GM18951 (cell line): Measurements from ENCODE around the gene PPP1R9A.

Experiments used
- POLR2A ChIP-seq: IDR thresholded peaks from 4 replicates; pipeline ENCODE4 v1.6.1; 2011; ENCODE audit warnings: mild to moderate bottlenecking; ENCODE audit not compliant: insufficient read length, insufficient read depth; ENCODE audit errors: extremely low read depth
- in situ Hi-C: fragments of 300-500 bp; cut with MboI; formaldehyde crosslinking; loops from one replicate; pipeline ENCODE4 v1.12.0; 2022; ENCODE audit warnings: low sequenced_read_pairs, mixed read lengths, inconsistent platforms; ENCODE audit not compliant: unreplicated experiment

PPP1R9A gene

DNA sequence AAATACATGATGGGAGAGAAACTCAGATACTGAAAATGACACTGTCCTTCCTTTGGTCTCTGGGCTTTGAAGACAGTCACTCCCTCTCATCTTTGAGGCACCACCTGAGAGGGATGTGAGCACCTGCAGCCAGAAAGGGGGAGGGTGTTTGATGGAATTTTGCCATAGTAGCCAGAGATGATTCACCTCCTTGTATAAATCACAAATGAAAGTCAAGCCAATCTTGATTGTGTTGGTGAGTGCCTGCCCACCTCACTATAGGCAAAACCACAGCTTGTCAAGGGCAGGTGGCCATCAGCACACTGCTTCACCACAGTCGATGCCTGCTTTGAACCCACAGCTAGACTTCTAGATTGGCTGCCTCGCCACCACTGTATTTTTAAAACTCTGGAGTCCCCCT lies 368.7 kb downstream of the PPP1R9A start:
- TF ChIP-seq POLR2A: no peak
- in situ Hi-C loops: no loop called here

DNA sequence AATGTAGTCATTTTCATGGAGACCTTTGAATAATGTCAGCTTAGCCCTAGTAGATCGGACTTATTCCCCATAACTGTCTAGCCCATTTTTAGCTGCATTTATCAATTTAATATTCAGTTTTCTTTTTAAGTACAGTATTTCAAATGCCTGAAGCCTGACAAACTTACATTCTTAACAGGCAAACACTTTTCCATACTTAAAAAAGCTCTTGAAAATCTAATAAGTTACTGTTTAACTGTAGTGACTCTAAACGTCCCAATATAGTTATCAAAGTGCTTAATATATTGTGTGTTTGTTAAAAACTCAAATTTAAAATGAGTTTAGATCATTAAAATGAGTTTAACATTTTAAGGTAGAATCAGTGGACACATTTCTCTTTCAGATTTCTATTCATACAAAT lies 372.0 kb downstream of the PPP1R9A start:
- no peak for TF ChIP-seq POLR2A
- in situ Hi-C loops: no loop called here

DNA sequence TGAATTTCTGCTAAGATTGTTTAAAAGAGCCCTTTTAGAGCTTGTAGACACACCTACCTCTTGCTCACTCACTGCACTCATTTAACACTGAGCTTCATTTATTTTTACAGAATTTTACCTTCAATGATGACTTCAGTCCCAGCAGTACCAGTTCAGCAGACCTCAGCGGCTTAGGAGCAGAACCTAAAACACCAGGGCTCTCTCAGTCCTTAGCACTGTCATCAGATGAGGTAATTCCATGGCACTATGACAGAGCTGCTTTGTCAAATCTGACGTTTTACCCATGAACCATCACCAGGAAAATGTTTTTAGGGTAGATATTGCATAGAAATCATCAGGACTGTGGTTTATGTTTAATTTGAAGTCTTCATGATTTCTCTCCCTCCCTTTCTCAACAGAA lies 378.7 kb downstream of the PPP1R9A start:
- in situ Hi-C loops: no loop called here
- TF ChIP-seq POLR2A: no peak

DNA sequence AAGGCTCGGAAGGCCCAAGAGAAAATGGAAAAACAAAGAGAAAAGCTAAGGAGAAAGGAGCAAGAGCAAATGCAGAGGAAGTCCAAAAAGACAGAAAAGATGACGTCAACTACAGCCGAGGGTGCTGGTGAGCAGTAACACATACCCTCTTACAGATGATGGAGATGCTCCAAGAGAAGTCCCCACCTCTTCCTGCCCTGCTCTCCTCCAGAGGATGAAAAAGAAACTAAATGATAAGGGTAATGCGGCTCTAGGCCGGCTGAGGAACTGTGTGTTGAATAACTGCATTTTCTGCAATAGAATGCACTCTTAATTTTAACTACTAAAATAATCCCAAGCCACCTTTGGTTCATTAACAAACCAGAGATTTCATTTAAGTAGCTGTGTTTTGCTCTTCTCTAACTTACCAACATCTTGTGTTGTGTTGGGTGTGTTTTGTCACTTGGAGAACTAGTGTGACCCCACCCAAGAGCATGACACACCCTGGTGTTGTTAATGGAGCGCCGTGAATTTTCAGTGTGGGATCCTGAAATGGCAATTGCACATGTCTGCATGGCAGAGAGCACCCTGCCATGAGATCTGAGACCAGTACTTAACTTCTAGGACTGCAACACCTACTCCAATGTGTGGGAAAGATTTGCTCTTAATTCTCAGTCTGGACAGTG lies 382.9 kb downstream of the PPP1R9A start:
- no peak for TF ChIP-seq POLR2A

DNA sequence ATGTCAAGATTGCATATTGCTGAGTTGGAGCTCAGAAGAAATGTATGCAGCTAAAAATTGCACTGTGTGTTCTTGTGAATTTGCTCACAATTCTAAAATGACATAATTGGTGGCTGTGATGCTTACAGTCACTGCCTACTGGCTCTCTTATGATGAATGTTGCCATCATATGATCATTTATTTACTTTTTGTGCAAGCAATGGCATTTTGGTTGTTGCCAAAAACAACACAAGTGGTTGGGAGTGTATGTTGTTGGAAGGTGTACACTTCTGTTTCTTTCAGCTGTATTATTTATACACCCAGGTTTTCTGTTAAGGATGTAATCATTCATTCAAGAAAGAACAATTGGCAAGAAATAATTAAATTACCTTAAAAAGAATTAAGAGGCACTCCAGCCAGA lies 388.0 kb downstream of the PPP1R9A start:
- no peak for TF ChIP-seq POLR2A
- in situ Hi-C loops: no loop called here

More for the DNA sequence above, 382.9 kb downstream of the PPP1R9A start:
- in situ Hi-C loops: no loop called here

DNA sequence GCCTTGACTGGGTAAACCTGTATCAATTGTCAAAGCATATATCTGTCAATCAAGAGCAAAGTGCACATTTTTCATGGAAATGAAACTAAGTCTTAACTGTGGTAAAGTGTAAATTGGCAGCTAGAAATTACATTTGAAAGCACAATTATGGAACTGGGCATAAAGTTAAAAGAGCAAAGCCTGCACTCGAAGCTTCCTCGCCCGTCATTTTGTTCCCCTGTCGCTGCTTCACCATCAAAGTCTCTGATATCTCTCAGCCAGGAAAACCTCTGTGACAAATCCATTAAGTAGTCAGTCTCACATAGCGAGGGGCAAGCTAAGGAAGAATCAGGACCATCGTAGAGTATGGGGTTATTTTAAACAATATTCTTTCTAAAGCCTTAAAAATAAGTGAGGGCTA lies 389.1 kb downstream of the PPP1R9A start:
- in situ Hi-C loops: no loop called here
- TF ChIP-seq POLR2A: no peak

DNA sequence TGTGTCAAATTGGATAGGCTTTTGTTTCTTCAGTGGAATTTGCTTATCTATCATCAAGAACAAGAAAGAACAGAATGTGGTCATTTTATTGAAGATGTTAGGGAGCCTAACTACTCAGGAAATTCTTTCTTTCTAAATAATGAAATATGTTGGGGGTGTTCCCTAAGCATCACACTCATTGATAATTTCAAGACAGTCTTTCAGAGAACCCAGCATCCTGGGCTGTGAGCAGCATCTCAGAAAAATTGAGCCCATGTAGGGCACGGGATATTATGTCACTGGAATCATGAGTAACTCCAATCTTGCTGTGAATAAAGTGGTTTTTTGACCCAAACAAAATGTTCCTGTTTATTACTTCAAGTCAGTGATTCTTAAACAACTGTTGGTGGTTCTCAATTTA lies 389.6 kb downstream of the PPP1R9A start:
- no peak for TF ChIP-seq POLR2A
- in situ Hi-C loops: no loop called here

DNA sequence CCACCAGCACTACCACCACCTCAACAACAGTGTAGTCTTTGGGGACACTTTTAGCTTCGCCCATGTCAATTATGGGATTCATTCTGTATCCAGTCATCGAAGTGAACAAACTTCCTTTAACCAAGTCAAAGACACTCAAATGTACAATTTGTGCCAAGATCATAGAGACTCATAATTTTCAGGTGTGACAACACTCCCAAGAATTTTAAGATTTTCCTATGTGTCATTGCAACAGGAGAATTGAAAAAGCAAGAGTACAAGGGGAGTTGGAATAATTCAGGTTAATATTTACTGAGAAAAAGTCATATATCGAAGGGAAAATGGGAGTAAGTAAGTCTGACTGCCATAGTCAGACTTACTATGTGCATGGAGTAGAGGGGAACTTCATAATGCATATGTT lies 390.7 kb downstream of the PPP1R9A start:
- no peak for TF ChIP-seq POLR2A
- in situ Hi-C loops: no loop called here

DNA sequence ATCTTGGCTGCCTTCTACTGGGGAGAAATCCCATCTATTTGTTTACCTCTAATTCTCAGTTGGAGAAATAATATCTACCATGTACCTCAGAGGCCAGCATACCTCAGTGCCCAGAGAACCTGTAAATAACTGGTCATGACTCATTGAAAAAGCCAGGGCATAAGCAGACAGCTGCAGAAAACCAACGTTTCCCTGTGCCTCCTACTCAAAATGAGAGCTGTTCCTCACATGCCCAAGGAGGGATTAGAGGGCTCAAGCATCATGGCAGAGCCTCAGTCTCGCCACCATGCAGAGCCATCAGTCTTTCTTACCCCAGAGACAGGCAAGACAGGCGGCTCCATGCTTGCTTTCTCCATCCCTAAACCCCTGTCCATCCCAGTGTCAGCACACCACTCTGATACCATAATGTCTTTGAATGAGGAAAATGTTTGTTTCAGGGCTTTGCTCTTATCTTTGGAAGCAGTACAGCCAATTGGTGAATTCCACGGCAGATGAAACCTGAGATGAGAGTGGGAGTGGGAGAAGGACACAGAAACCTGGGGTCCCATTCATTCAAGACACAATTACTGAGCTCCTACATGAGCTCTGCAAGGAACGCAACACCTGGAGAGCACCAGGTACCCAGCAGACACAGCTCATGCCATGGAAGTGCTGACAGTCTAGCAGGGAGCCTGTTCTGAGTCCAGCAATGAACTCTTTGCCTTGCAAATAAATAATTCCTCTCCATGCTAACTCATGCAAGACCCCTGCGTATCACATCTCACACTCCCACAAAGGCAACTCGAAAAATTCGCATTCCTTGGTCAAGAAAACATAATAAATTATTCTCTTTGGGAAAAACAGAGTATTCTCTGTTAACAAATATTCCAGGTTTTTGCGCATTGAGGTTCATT lies 395.9 kb downstream of the PPP1R9A start:
- no peak for TF ChIP-seq POLR2A
- in situ Hi-C loops: no loop called here

DNA sequence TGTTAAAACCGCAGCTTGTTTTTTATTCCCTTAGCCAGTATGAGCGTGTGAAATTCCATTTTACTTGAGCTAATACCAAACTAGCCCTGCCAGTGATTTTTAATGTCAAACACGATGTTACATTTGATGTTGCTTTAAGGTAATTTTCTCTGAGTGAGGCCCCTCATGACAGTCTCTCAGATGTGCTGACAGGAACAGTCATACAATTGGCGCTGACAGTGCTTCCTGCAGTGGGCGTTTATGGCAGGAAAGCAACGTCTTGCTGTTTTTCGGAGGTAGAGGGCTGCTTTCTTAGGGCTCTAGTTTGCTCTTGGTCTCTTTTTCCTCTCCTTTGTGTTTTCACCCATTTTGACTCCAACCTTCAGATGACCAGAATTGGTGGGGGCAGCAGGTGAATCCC lies 397.6 kb downstream of the PPP1R9A start:
- in situ Hi-C loops: no loop called here
- TF ChIP-seq POLR2A: no peak

DNA sequence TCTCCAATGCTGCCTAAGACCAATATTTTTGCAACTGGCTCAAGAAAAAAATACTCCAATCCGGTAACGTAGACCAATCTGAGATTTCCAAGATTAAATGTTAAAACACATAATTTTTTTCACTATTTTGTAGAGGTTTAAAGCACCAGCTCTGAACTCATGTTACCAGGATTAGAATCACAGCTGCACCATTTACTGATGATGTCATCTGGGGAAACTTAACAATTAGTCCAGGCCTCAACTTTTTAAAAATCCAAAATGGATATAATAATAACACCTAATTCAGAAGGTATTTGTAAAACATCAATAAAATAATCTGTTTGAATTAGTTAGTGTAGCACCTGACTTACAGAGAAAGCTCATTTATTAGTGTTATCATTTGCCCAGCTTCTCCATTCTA lies 402.6 kb downstream of the PPP1R9A start:
- in situ Hi-C loops: no loop called here
- no peak for TF ChIP-seq POLR2A

DNA sequence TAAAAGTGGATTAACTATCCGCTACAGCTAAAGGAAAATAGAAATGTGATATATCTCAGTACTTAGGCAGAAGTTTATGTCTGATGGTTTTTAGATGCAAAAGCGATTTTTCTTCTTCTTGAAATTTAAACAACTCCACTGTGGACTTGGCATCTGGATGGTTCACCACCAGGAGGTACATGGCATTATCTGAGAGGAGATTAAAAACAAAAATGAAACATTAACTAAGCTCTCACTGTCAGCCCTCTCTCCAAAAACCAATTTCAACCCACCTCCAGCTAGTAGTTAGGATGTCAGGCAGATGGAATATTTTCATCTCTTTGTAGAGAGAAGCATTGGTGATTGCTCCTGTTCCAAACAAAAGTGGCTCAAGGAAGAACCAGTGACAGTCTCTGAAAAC lies 404.0 kb downstream of the PPP1R9A start:
- no peak for TF ChIP-seq POLR2A

DNA sequence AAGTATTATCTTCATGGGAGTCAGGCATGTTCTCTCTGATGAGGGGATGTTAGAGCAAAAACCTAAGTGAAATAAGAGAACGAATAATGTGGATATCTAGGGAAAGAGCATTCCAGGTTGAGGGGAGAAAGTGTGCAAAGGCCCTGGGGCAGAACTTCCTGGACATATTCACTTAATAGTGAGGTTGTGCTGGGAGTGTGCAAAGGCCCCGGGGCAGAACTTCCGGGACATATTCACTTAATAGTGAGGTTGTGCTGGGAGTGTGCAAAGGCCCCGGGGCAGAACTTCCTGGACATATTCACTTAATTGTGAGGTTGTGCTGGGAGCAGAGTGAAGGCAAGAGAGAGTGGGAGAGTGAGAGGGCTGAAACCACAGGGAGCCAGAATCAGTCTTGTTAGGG lies 405.2 kb downstream of the PPP1R9A start:
- TF ChIP-seq POLR2A: no peak
- in situ Hi-C loops: no loop called here

More for the DNA sequence above, 404.0 kb downstream of the PPP1R9A start:
- in situ Hi-C loops: no loop called here

DNA sequence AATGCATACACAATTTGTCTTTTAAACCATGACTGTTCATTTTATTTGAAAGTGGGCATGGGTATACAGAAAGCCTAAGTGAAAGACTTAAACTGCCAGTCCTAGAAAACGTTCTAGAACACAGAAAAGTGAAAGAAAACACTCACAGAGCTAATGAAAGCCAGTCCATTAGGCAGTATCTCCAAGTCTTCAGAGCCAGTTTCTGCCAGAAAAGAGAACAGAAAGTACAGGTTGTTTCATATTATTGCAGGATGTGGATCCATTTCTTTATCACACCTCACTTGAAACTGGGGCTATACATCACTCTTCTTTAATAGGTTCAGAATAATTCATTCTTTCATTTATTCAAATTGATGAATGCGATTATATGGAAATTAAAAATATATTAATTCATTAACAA lies 409.2 kb downstream of the PPP1R9A start:
- in situ Hi-C loops: no loop called here
- TF ChIP-seq POLR2A: no peak
